ENCODE measurements around the gene LRRC71. TPM values are rescaled to one million over a fixed set of nuclear protein-coding genes. Genes with fewer than 3 reads are reported as not detected.

LRRC71 gene
- total and polyA plus RNA-seq, 10 of the 15 experiments (the other 5 are each of a cell fraction or from before 2014, with no cell fraction given), result not detected

DNA sequence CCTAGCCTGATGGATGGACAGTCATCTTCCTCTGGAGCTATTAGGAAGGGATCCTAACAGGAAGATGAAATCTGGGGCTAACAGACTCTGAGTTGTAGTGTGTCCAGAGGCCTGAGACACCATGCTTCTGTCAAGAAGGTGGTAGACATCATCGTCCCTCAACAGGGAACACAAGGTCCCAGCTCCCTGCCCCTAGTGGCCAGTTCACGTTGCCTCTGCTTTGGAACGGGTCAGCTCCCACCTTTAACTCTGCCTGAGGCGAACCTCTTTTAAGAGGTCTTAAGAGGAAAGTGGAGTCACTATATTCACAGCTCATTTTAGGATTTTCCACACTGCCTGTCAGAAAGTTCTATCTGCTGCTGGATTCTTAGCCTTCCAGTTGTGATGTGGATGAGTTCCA, 28.3 kb downstream of the LRRC71 start:
- DNase-seq (ENCODE audit: low read depth, low spot score), result no peak
- SMC1A ChIA-PET (ENCODE audit: uncharacterized antibody, unreplicated experiment), result interaction anchor here (1.0 to 1.2 kb wide), 2 partner anchors 17 to 91 kb away, joined by 3 read pairs; no protein-coding TSS in a partner anchor
- in situ Hi-C loops (cut with MboI), result no loop called here
- Histone ChIP-seq H2AFZ (ENCODE audit: control insufficient read depth, low read depth, low read length) (no peak overlapping the region), H3K27me3 (replicated peaks in 1 of 2; ENCODE audit: control insufficient read depth in 2 of 2, insufficient read depth in 2 of 2, low read length in 1 of 2) (no peaks in the 10 kb centered on the region), H3K9me3 (replicated peaks; ENCODE audit: control insufficient read depth, insufficient read depth, low read length) (no peaks in the 10 kb centered on the region), H3K4me3 (no peak overlapping the region), H3K36me3 (ENCODE audit: control insufficient read depth in 2 of 2, insufficient read depth in 2 of 2, low read length in 1 of 2) (peaks cover 0 to 8% of the 10 kb centered on the region in 2 experiments; a peak in 3 of 4 replicates), H3K4me2 (ENCODE audit: control insufficient read depth, insufficient read depth) (no peak overlapping the region), H3K79me2 (ENCODE audit: control insufficient read depth, insufficient read depth, low read length) (no peaks in the 10 kb centered on the region), H4K20me1 (ENCODE audit: control insufficient read depth, insufficient read depth) (no peaks in the 10 kb centered on the region), H3K4me1 (ENCODE audit: control insufficient read depth, insufficient read depth, low read length) (no peaks in the 10 kb centered on the region), H3K9ac (ENCODE audit: control insufficient read depth, insufficient read depth, low read length) (no peak overlapping the region), H3K27ac (ENCODE audit: control insufficient read depth, insufficient read depth) (no peak overlapping the region)
- TF ChIP-seq GABPA (IDR thresholded peaks at IDR 0.05; ENCODE audit: low read depth) (no peak), IKZF2 (IDR thresholded peaks at IDR 0.05) (no peak), ZZZ3 (IDR thresholded peaks at IDR 0.05; ENCODE audit: control insufficient read depth, insufficient read length, low read depth) (no peak), CTCF (IDR thresholded peaks at IDR 0.05 in 2 of 3, conservative IDR thresholded peaks at IDR 0.05 in 1 of 3; ENCODE audit: control insufficient read depth in 2 of 3, extremely low read depth in 1 of 3, insufficient read depth in 1 of 3, low read depth in 3 of 3, low read length in 3 of 3) (peak in 2 of 3 experiments; percentile 33 to 38; a peak in 2 of 6 replicates)
- 69% methylated on average over 4 of the region's 4 CpGs for WGBS (ENCODE audit: insufficient coverage, insufficient replicate concordance, low lambda C conversion rate, missing lambda C conversion rate)
- intact Hi-C loops (cut with micrococcal nuclease; ENCODE audit: unreplicated experiment), result no loop called here
- RAD21 ChIA-PET (ENCODE audit: unreplicated experiment), result interaction anchor here (1.5 kb wide), 1 partner anchor 125 kb away, joined by 3 read pairs; no protein-coding TSS in a partner anchor
- FAIRE-seq, result no peak
- CTCF ChIA-PET, result interaction anchor here (0.8 to 2.5 kb wide), 2 partner anchors 12 to 126 kb away, joined by 3 to 9 read pairs; no protein-coding TSS in a partner anchor
- POLR2A ChIA-PET, result no interaction called here
- peak; percentile 48; the same call in 2 of the 3 replicates for ATAC-seq
- no TSS peak for BruUV-seq (replicated peaks)

DNA sequence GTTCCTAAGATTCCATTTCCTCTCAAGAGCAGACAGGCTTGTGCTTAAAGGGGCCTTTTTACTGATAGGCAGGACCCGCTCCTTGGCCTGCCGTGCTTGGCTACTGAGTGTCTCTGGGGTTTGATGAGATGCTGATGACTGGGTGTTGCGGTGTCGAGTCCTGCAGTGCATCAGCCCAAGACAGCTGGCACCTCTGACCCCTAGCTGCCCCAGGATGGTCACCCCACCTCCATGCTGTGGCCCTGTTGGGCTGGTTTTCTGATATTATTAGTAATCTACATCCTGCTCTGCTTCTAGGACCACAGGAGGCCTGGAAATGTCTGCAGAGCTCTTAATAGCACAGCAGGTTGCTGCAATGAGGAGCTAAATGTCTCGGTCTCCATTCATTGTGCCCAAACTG, 28.7 kb downstream of the LRRC71 start:
- Histone ChIP-seq H4K20me1 (ENCODE audit: control insufficient read depth, insufficient read depth) (no peaks in the 10 kb centered on the region), H3K36me3 (ENCODE audit: control insufficient read depth in 2 of 2, insufficient read depth in 2 of 2, low read length in 1 of 2) (peaks cover 0 to 7% of the 10 kb centered on the region in 2 experiments; a peak in 3 of 4 replicates), H3K4me1 (ENCODE audit: control insufficient read depth, insufficient read depth, low read length) (no peaks in the 10 kb centered on the region), H2AFZ (ENCODE audit: control insufficient read depth, low read depth, low read length) (no peak overlapping the region), H3K27me3 (replicated peaks in 1 of 2; ENCODE audit: control insufficient read depth in 2 of 2, insufficient read depth in 2 of 2, low read length in 1 of 2) (no peaks in the 10 kb centered on the region), H3K9me3 (replicated peaks; ENCODE audit: control insufficient read depth, insufficient read depth, low read length) (no peaks in the 10 kb centered on the region), H3K4me3 (no peak overlapping the region), H3K79me2 (ENCODE audit: control insufficient read depth, insufficient read depth, low read length) (no peaks in the 10 kb centered on the region), H3K27ac (ENCODE audit: control insufficient read depth, insufficient read depth) (no peak overlapping the region), H3K9ac (ENCODE audit: control insufficient read depth, insufficient read depth, low read length) (no peak overlapping the region), H3K4me2 (ENCODE audit: control insufficient read depth, insufficient read depth) (no peak overlapping the region)
- ChIA-PET CTCF (interaction anchor here (0.8 to 2.5 kb wide), 2 partner anchors 12 to 125 kb away, joined by 3 to 9 read pairs; no protein-coding TSS in a partner anchor), SMC1A (ENCODE audit: uncharacterized antibody, unreplicated experiment) (interaction anchor here (1.0 to 1.2 kb wide), 2 partner anchors 18 to 90 kb away, joined by 3 read pairs; no protein-coding TSS in a partner anchor), POLR2A (interaction anchor here (0.6 kb wide), 1 partner anchor 464 kb away, joined by 5 read pairs; no protein-coding TSS in a partner anchor), RAD21 (ENCODE audit: unreplicated experiment) (interaction anchor here (1.5 kb wide), 1 partner anchor 125 kb away, joined by 3 read pairs; no protein-coding TSS in a partner anchor)
- no peak for DNase-seq (ENCODE audit: low read depth, low spot score)
- intact Hi-C loops (cut with micrococcal nuclease; ENCODE audit: unreplicated experiment), result no loop called here
- no TSS peak for BruUV-seq (replicated peaks)
- no peak for FAIRE-seq
- in situ Hi-C loops (cut with MboI), result no loop called here
- ATAC-seq, result no peak
- WGBS (ENCODE audit: insufficient coverage, insufficient replicate concordance, low lambda C conversion rate, missing lambda C conversion rate), result 96% methylated on average over 5 of the region's 5 CpGs
- TF ChIP-seq ASH2L (IDR thresholded peaks at IDR 0.05; ENCODE audit: borderline replicate concordance, low read depth) (no peak), SMAD1 (IDR thresholded peaks at IDR 0.05; ENCODE audit: low read depth, partially characterized antibody) (no peak), KLF5 (IDR thresholded peaks at IDR 0.05; ENCODE audit: partially characterized antibody) (no peak), HDGF (IDR thresholded peaks at IDR 0.05) (no peak)
- TF ChIP-seq, protein P1, sequence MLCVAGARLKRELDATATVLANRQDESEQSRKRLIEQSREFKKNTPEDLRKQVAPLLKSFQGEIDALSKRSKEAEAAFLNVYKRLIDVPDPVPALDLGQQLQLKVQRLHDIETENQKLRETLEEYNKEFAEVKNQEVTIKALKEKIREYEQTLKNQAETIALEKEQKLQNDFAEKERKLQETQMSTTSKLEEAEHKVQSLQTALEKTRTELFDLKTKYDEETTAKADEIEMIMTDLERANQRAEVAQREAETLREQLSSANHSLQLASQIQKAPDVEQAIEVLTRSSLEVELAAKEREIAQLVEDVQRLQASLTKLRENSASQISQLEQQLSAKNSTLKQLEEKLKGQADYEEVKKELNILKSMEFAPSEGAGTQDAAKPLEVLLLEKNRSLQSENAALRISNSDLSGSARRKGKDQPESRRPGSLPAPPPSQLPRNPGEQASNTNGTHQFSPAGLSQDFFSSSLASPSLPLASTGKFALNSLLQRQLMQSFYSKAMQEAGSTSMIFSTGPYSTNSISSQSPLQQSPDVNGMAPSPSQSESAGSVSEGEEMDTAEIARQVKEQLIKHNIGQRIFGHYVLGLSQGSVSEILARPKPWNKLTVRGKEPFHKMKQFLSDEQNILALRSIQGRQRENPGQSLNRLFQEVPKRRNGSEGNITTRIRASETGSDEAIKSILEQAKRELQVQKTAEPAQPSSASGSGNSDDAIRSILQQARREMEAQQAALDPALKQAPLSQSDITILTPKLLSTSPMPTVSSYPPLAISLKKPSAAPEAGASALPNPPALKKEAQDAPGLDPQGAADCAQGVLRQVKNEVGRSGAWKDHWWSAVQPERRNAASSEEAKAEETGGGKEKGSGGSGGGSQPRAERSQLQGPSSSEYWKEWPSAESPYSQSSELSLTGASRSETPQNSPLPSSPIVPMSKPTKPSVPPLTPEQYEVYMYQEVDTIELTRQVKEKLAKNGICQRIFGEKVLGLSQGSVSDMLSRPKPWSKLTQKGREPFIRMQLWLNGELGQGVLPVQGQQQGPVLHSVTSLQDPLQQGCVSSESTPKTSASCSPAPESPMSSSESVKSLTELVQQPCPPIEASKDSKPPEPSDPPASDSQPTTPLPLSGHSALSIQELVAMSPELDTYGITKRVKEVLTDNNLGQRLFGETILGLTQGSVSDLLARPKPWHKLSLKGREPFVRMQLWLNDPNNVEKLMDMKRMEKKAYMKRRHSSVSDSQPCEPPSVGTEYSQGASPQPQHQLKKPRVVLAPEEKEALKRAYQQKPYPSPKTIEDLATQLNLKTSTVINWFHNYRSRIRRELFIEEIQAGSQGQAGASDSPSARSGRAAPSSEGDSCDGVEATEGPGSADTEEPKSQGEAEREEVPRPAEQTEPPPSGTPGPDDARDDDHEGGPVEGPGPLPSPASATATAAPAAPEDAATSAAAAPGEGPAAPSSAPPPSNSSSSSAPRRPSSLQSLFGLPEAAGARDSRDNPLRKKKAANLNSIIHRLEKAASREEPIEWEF (IDR thresholded peaks at IDR 0.05; ENCODE audit: insufficient replicate concordance, low read depth, low read length), result no peak

Measured in GM12878 (cell line).